Esophagus muscularis mucosa (tissue), 4 donors: ENCODE data around the gene MYO6. TPM values are rescaled to one million over a fixed set of nuclear protein-coding genes. Genes with fewer than 3 reads are reported as not detected.

ENCODE experiments used
- DNase-seq: peaks from one replicate; pipeline ENCODE4 v3.0.0-alpha.2; 2017; ENCODE audit errors: extremely low spot score
- H3K27ac ChIP-seq, 4 donors: fragments of 200-600 bp; sonication (generic); replicated peaks in 1 of 4; 1 replicate in 3 of 4; 2 replicates in 1 of 4; pipeline ENCODE4 v1.5.1; 2016 to 2019; ENCODE audit warnings: mild to moderate bottlenecking in 1 of 4
- H3K27me3 ChIP-seq, 4 donors: fragments of 200-600 bp; sonication (generic); one replicate each; pipeline versions ENCODE4 v1.5.1 to v1.6.0; 2016 to 2019
- H3K36me3 ChIP-seq, 4 donors: fragments of 200-600 bp; sonication (generic); one replicate each; pipeline ENCODE4 v1.5.1; 2016 to 2019
- H3K4me1 ChIP-seq, 4 donors: fragments of 200-600 bp; sonication (generic); one replicate each; pipeline ENCODE4 v1.5.1; 2016 to 2019
- H3K4me3 ChIP-seq, 4 donors: fragments of 200-600 bp; sonication (generic); 1 replicate in 2 of 4; 2 replicates in 2 of 4; pipeline ENCODE4 v1.5.1; 2016 to 2019; ENCODE audit warnings: mild to moderate bottlenecking in 4 of 4, moderate library complexity in 1 of 4
- H3K9me3 ChIP-seq, 4 donors: fragments of 200-600 bp; sonication (generic); 1 replicate in 3 of 4; 2 replicates in 1 of 4; pipeline ENCODE4 v1.5.1; 2016 to 2019
- EP300 ChIP-seq: sonication (generic); formaldehyde crosslinking; IDR thresholded peaks from one replicate; pipeline ENCODE4 v1.6.1; 2017; ENCODE audit warnings: antibody characterized with exemption
- POLR2A ChIP-seq: fragments of 450-650 bp; IDR thresholded peaks from one replicate; pipeline ENCODE4 v1.6.1; 2017; ENCODE audit warnings: antibody characterized with exemption, moderate library complexity, mild to moderate bottlenecking, low read depth
- POLR2AphosphoS5 ChIP-seq, 2 donors: sonication (generic); formaldehyde crosslinking; IDR thresholded peaks; one replicate each; pipeline ENCODE4 v1.6.1; 2017; ENCODE audit warnings: antibody characterized with exemption in 2 of 2
- WGBS: methylation state at CpG from one replicate; pipeline ENCODE4 v1.1.5; 2018; 5-methylcytosine and 5-hydroxymethylcytosine counted together
- intact Hi-C: fragments of 100-400 bp; cut with DNase I; formaldehyde crosslinking; loops from one replicate; pipeline ENCODE4 v1.15.1; 2023
- total RNA-seq, 4 donors: library from RNA; depleted of rRNA; stranded (reverse); fragments of >200 nt; gene quantifications; one replicate each; pipeline versions ENCODE4 v1.1.0 to v1.2.1, GENCODE V29; 2016
- TF ChIP-seq, protein P1 (sequence below), 3 experiments: fragments of 200-600 bp in 2 of 3; fragments of 450-650 bp in 1 of 3; sonication (generic) in 2 of 3; IDR thresholded peaks; one replicate each; pipeline ENCODE4 v1.5.1; 2017 to 2019; ENCODE audit warnings: antibody characterized with exemption in 3 of 3, mild to moderate bottlenecking in 2 of 3, moderate library complexity in 1 of 3

The MYO6 gene
- total RNA-seq, 4 donors from 2014 or later, result 9.6 to 14.1 (median 12.3) TPM

DNA sequence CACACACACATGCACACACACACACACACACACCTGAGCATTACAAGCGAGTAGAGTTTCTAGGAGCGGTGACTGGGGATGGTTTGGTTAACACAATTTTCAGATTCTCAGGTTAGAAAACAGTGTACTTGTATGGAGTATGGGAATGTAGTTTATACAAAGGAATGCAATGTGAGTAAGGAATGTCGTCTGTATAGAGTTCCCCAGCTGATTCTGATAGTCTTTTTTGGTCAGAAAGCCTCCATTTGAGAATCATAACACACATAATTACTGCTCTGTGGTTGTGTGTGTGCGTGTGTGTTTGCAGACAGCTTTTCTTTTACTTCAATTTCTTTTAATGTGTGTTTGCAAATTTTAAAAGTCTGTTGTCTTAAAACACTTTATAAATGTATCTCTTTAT, 93.2 kb downstream of the MYO6 start:
- Histone ChIP-seq H3K9me3 (no peaks in the 10 kb centered on the region), H3K36me3 (peaks cover 0 to 24% (median 9%) of the 10 kb centered on the region in 4 donors), H3K4me1 (no peaks in the 10 kb centered on the region), H3K4me3 (no peak overlapping the region), H3K27ac (no peak overlapping the region), H3K27me3 (no peaks in the 10 kb centered on the region)
- TF ChIP-seq POLR2A, result no peak
- no peak for TF ChIP-seq POLR2AphosphoS5 (IDR thresholded peaks at IDR 0.05)
- TF ChIP-seq EP300, result no peak
- TF ChIP-seq, protein P1, sequence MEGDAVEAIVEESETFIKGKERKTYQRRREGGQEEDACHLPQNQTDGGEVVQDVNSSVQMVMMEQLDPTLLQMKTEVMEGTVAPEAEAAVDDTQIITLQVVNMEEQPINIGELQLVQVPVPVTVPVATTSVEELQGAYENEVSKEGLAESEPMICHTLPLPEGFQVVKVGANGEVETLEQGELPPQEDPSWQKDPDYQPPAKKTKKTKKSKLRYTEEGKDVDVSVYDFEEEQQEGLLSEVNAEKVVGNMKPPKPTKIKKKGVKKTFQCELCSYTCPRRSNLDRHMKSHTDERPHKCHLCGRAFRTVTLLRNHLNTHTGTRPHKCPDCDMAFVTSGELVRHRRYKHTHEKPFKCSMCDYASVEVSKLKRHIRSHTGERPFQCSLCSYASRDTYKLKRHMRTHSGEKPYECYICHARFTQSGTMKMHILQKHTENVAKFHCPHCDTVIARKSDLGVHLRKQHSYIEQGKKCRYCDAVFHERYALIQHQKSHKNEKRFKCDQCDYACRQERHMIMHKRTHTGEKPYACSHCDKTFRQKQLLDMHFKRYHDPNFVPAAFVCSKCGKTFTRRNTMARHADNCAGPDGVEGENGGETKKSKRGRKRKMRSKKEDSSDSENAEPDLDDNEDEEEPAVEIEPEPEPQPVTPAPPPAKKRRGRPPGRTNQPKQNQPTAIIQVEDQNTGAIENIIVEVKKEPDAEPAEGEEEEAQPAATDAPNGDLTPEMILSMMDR (IDR thresholded peaks at IDR 0.05), result no peak
- intact Hi-C loops, result no loop called here
- DNase-seq, result no peak
- WGBS, result 85% methylated on average over 4 of the region's 4 CpGs

- Histone ChIP-seq H3K4me1 (no peaks in the 10 kb centered on the region), H3K27ac (no peak overlapping the region), H3K36me3 (peaks cover 0 to 22% (median 7%) of the 10 kb centered on the region in 4 donors), H3K9me3 (no peaks in the 10 kb centered on the region), H3K27me3 (no peaks in the 10 kb centered on the region), H3K4me3 (no peak overlapping the region)
- 92% methylated on average over 2 of the region's 2 CpGs for WGBS
- DNase-seq, result no peak
- no peak for TF ChIP-seq EP300
- no peak for TF ChIP-seq POLR2AphosphoS5 (IDR thresholded peaks at IDR 0.05)
- TF ChIP-seq, protein P1 (IDR thresholded peaks at IDR 0.05), result no peak
- TF ChIP-seq POLR2A, result no peak
- intact Hi-C loops, result no loop called here
Observed at GRCh38 chr6:75842732-75843131, 93.7 kb downstream of the MYO6 start.

DNA sequence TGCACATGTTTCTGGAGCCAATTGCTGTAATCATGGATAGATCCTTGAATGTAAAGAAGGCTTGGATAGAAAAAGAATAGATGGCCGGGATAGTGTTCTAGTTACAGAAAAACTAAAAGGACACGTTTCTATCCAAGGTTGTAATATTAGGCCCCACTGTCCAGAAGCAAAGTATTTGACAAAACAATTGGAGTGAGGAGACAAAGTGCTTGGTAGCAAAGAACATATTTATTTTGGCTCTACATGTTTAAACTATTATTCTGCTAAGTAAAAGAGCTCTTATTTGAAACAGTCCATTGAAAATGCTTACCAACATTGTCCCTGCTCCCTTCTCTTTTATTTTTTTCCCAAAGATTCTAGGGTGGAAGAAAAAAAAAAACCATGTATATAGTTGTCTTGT, 94.4 kb downstream of the MYO6 start:
- intact Hi-C loops, result no loop called here
- no peak for DNase-seq
- H3K27ac ChIP-seq, result no peak overlapping the region
- no peak for TF ChIP-seq POLR2AphosphoS5 (IDR thresholded peaks at IDR 0.05)
- TF ChIP-seq, protein P1 (IDR thresholded peaks at IDR 0.05), result no peak
- no peak for TF ChIP-seq POLR2A
- TF ChIP-seq EP300, result no peak
- 71% methylated on average over 2 of the region's 2 CpGs for WGBS
- no peaks in the 10 kb centered on the region for H3K27me3 ChIP-seq
- no peaks in the 10 kb centered on the region for H3K4me1 ChIP-seq
- H3K9me3 ChIP-seq, result no peaks in the 10 kb centered on the region
- H3K36me3 ChIP-seq, result peaks cover 0 to 22% (median 7%) of the 10 kb centered on the region in 4 donors
- no peak overlapping the region for H3K4me3 ChIP-seq

DNA sequence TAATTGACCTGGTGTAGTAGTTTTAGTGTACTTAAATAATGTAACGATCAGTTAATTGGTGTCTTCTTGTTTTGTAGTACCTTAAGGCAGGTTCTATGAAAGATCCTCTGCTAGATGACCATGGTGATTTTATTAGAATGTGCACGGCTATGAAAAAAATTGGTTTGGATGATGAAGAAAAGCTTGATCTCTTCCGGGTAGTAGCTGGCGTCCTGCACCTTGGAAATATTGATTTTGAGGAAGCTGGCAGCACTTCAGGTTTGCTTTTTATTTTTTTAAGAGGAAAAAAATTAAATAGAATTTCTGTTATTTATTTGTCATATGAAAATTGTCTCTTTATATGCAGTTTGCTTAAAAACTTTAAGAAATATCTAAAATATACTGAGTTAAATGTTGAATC, 99.2 kb downstream of the MYO6 start:
- Histone ChIP-seq H3K27me3 (no peaks in the 10 kb centered on the region), H3K9me3 (no peaks in the 10 kb centered on the region), H3K4me3 (no peak overlapping the region), H3K4me1 (no peaks in the 10 kb centered on the region), H3K36me3 (no peaks in the 10 kb centered on the region), H3K27ac (no peak overlapping the region)
- WGBS, result 94% methylated on average over 4 of the region's 4 CpGs
- intact Hi-C loops, result no loop called here
- TF ChIP-seq, protein P1 (IDR thresholded peaks at IDR 0.05), result no peak
- no peak for TF ChIP-seq EP300
- no peak for TF ChIP-seq POLR2A
- TF ChIP-seq POLR2AphosphoS5 (IDR thresholded peaks at IDR 0.05), result no peak
- DNase-seq, result no peak

- TF ChIP-seq POLR2AphosphoS5 (IDR thresholded peaks at IDR 0.05), result no peak
- TF ChIP-seq, protein P1 (IDR thresholded peaks at IDR 0.05), result no peak
- TF ChIP-seq POLR2A, result no peak
- TF ChIP-seq EP300, result no peak
- 83% methylated on average over 9 of the region's 9 CpGs for WGBS
- H3K9me3 ChIP-seq, result no peaks in the 10 kb centered on the region
- no peaks in the 10 kb centered on the region for H3K4me1 ChIP-seq
- H3K27me3 ChIP-seq, result no peaks in the 10 kb centered on the region
- no peaks in the 10 kb centered on the region for H3K36me3 ChIP-seq
- no peak overlapping the region for H3K4me3 ChIP-seq
- intact Hi-C loops, result no loop called here
- H3K27ac ChIP-seq, result no peak overlapping the region
- DNase-seq, result no peak
Observed at GRCh38 chr6:75849329-75850025, 100.4 kb downstream of the MYO6 start.
